Endothelial cell of umbilical vein (primary cell): Measurements from ENCODE around the gene ACBD6. TPM values are rescaled to one million over a fixed set of nuclear protein-coding genes. Genes with fewer than 3 reads are reported as not detected.
A peak's percentile ranks its signal among the peaks of the same experiment; 100 is the strongest.

Experiments used
- BruUV-seq: library from RNA; stranded (reverse); fragments of 400-500 nt; replicated peaks from 2 replicates; lab custom pipeline; 2021; lab: Mats Ljungman, UMichigan
- CTCF ChIA-PET: fragments of 300-600, 350-600 bp; sonication (Branson Sonifier 250); formaldehyde crosslinking; loops from one replicate; lab custom pipeline; 2021; ENCODE audit warnings: antibody characterized with exemption, inconsistent platforms; lab: Charles Lee
- POLR2A ChIA-PET: fragments of 300-600, 350-600 bp; sonication (Branson Sonifier 250); formaldehyde crosslinking; loops from one replicate; lab custom pipeline; 2021; ENCODE audit warnings: antibody characterized with exemption, inconsistent platforms; lab: Charles Lee
- DNase-seq: peaks from one replicate; pipeline ENCODE4 v3.0.0-alpha.2; 2011; ENCODE audit warnings: low read depth, low spot score
- FAIRE-seq: peaks from 2 replicates; lab custom pipeline; 2011; peaks lifted over from hg19 to GRCh38; lab: Jason Lieb, UNC
- H2AFZ ChIP-seq: 2 replicates; pipeline ENCODE4 v1.6.0; 2012; ENCODE audit warnings: low read depth, low read length, control low read depth, inconsistent platforms
- H3K27ac ChIP-seq: 2 replicates; pipeline ENCODE4 v1.5.1; 2011; ENCODE audit warnings: low read depth, mild to moderate bottlenecking, control low read depth, low read length, moderate library complexity; ENCODE audit not compliant: insufficient read depth
- H3K27me3 ChIP-seq, 2 experiments: 2 replicates each; pipeline versions ENCODE4 v1.6.0 to v1.6.1; 2011; ENCODE audit warnings: low read length in 2 of 2, mixed read lengths in 1 of 2; ENCODE audit not compliant: control insufficient read depth in 2 of 2, insufficient read depth in 2 of 2
- H3K36me3 ChIP-seq, 2 experiments: 2 replicates in 1 of 2; 3 replicates in 1 of 2; pipeline ENCODE4 v1.5.1; 2011; ENCODE audit warnings: low read length in 2 of 2, mild to moderate bottlenecking in 1 of 2, moderate library complexity in 1 of 2; ENCODE audit not compliant: control insufficient read depth in 2 of 2, insufficient read depth in 2 of 2; ENCODE audit errors: extremely low read depth in 1 of 2
- H3K4me1 ChIP-seq: 3 replicates; pipeline ENCODE4 v1.5.1; 2011; ENCODE audit warnings: mild to moderate bottlenecking, low read length; ENCODE audit not compliant: control insufficient read depth, insufficient read depth; ENCODE audit errors: extremely low read depth
- H3K4me2 ChIP-seq: 2 replicates; pipeline ENCODE4 v1.6.1; 2011; ENCODE audit warnings: low read length, control low read depth, mixed read lengths; ENCODE audit not compliant: insufficient read depth
- H3K4me3 ChIP-seq, 3 experiments: fragments of 200-600 bp in 1 of 3; sonication (generic), shearing (Covaris generic) in 1 of 3; replicated peaks in 1 of 3; 2 replicates each; pipeline ENCODE4 v1.5.1; 2011 to 2016; ENCODE audit warnings: control low read depth in 3 of 3, low read length in 3 of 3, mild to moderate bottlenecking in 2 of 3, inconsistent platforms in 1 of 3, low read depth in 1 of 3, moderate library complexity in 1 of 3; ENCODE audit not compliant: insufficient read depth in 1 of 3
- H3K79me2 ChIP-seq: 2 replicates; pipeline ENCODE4 v1.6.0; 2012; ENCODE audit warnings: low read length, inconsistent platforms; ENCODE audit not compliant: control insufficient read depth, insufficient read depth
- H3K9ac ChIP-seq: replicated peaks from 2 replicates; pipeline ENCODE3; 2011; ENCODE audit warnings: low read length, control low read depth; ENCODE audit not compliant: insufficient read depth; ENCODE audit errors: extremely low read depth
- H3K9me1 ChIP-seq: replicated peaks from 3 replicates; pipeline ENCODE4 v1.6.0; 2011; ENCODE audit warnings: mild to moderate bottlenecking, low read length; ENCODE audit not compliant: control insufficient read depth, insufficient read depth; ENCODE audit errors: extremely low read depth
- H3K9me3 ChIP-seq: replicated peaks from 2 replicates; pipeline ENCODE4 v1.5.1; 2012; ENCODE audit warnings: low read length, inconsistent platforms; ENCODE audit not compliant: control insufficient read depth, insufficient read depth
- H4K20me1 ChIP-seq: replicated peaks from 2 replicates; pipeline ENCODE3; 2011; ENCODE audit warnings: mild to moderate bottlenecking, low read length; ENCODE audit not compliant: control insufficient read depth, insufficient read depth; ENCODE audit errors: extremely low read depth
- FOS ChIP-seq: IDR thresholded peaks from 2 replicates; pipeline ENCODE4 v1.6.1; 2011; ENCODE audit warnings: mild to moderate bottlenecking, low read length, moderate library complexity, borderline replicate concordance; ENCODE audit not compliant: insufficient read depth
- GATA2 ChIP-seq: IDR thresholded peaks from 2 replicates; pipeline ENCODE4 v1.7.0; 2011; ENCODE audit warnings: low read depth, mild to moderate bottlenecking, moderate library complexity, mixed read lengths, low read length; ENCODE audit not compliant: insufficient read length, insufficient read depth
- MAX ChIP-seq: IDR thresholded peaks from 2 replicates; pipeline ENCODE4 v1.6.1; 2011; ENCODE audit not compliant: insufficient read depth, insufficient read length
- MYC ChIP-seq: IDR thresholded peaks from one replicate; pipeline ENCODE4 v1.6.1; 2011; ENCODE audit warnings: mild to moderate bottlenecking, low read depth, low read length
- dilution Hi-C: fragments of 300-500 bp; cut with MboI; formaldehyde crosslinking; loops from one replicate; pipeline ENCODE4 v1.15.0; 2019; ENCODE audit warnings: low sequenced_read_pairs; ENCODE audit not compliant: extremely low pct_ligation_motif_present
- intact Hi-C: fragments of 100-400 bp; cut with micrococcal nuclease; formaldehyde crosslinking; loops from one replicate; pipeline ENCODE4 v1.10.0; 2022
- polyA plus RNA-seq, 4 experiments: library from polyadenylated mRNA; depleted of rRNA in 3 of 4; stranded (reverse) in 3 of 4; unstranded in 1 of 4; fragments of >200 nt; gene quantifications; 2 replicates each; pipeline versions ENCODE4 v1.2.1 to v1.2.3, GENCODE V29; 2011 to 2012; ENCODE audit warnings: missing spikeins in 1 of 4
- total RNA-seq: library from RNA; stranded (reverse); gene quantifications from 2 replicates; pipeline ENCODE4 v1.2.3, GENCODE V29; 2021

The ACBD6 gene
- total and polyA plus RNA-seq, 2 donors (not counting 3 experiments of a cell fraction or from before 2014, with no cell fraction given) = 55.6 to 56.4 TPM

- FAIRE-seq = peak; percentile 12
- CTCF ChIA-PET = no interaction called here
- Histone ChIP-seq H3K36me3 (peaks cover 0 to 4% of the 10 kb centered on the region in 2 experiments), H3K9ac (no peak overlapping the region), H3K4me3 (no peak overlapping the region), H3K9me1 (no peaks in the 10 kb centered on the region), H3K27ac (no peak overlapping the region), H3K27me3 (no peaks in the 10 kb centered on the region), H3K4me2 (no peak overlapping the region), H4K20me1 (no peaks in the 10 kb centered on the region), H3K4me1 (peaks cover 6% of the 10 kb centered on the region), H2AFZ (no peak overlapping the region), H3K9me3 (no peaks in the 10 kb centered on the region), H3K79me2 (peaks cover 44% of the 10 kb centered on the region)
- POLR2A ChIA-PET = no interaction called here
- no TSS peak for BruUV-seq
- dilution Hi-C loops = no loop called here
- TF ChIP-seq FOS (no peak), MYC (no peak), MAX (no peak), GATA2 (no peak)
- DNase-seq = no peak
- intact Hi-C loops = no loop called here
Measured at GRCh38 chr1:180497826-180498225, 4.6 kb downstream of the ACBD6 start.

GRCh38 chr1:180494370-180494769 lies 8.0 kb downstream of the ACBD6 start:
- Histone ChIP-seq H4K20me1 (no peaks in the 10 kb centered on the region), H3K4me1 (no peaks in the 10 kb centered on the region), H3K4me3 (no peak overlapping the region), H3K9me1 (no peaks in the 10 kb centered on the region), H3K4me2 (no peak overlapping the region), H3K27me3 (no peaks in the 10 kb centered on the region), H3K9me3 (no peaks in the 10 kb centered on the region), H3K79me2 (peaks cover 22% of the 10 kb centered on the region), H3K27ac (no peak overlapping the region), H3K36me3 (peaks cover 0 to 4% of the 10 kb centered on the region in 2 experiments), H3K9ac (no peak overlapping the region), H2AFZ (no peak overlapping the region)
- intact Hi-C loops (no loop called here), dilution Hi-C loops (no loop called here)
- POLR2A ChIA-PET = interaction anchor here (0.6 kb wide), 1 partner anchor 1160 kb away, joined by 13 read pairs; no protein-coding TSS in a partner anchor
- no TSS peak for BruUV-seq
- FAIRE-seq (no peak), DNase-seq (no peak)
- TF ChIP-seq GATA2 (no peak), MYC (no peak), MAX (no peak)
- CTCF ChIA-PET = no interaction called here
